Thyroid gland (tissue), 4 donors: ENCODE measurements around the gene SGK1.

Experiments
- POLR2A ChIP-seq, 2 donors: fragments of 450-650 bp; IDR thresholded peaks; one replicate each; pipeline ENCODE4 v1.6.1; 2017; ENCODE audit warnings: antibody characterized with exemption in 2 of 2, mild to moderate bottlenecking in 2 of 2, moderate library complexity in 1 of 2
- TF ChIP-seq, protein P1 (sequence below), 6 experiments: fragments of 200-600 bp in 3 of 6; fragments of 450-650 bp in 3 of 6; sonication (generic) in 3 of 6; IDR thresholded peaks; one replicate each; pipeline ENCODE4 v1.5.1; 2016 to 2019; ENCODE audit warnings: antibody characterized with exemption in 6 of 6, mild to moderate bottlenecking in 2 of 6, inconsistent platforms in 1 of 6, moderate library complexity in 1 of 6

DNA sequence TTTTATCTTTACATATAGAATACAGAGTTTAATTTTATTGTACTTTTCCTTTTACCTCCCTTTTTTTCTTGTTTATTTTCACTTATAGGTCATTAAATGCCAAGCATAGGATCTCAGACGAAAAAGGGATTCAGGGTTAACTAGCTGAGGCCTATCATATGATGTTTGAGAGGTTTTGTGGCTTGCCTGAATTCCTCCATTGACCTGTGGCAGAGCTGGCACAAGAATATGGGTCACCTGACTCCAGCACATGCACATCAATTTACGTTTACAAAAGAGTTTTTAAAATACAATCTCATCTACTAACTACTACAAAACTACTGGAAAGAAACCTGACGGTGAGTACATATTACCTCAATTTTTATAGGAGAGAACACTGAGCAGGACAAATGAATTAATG, 60.4 kb downstream of the SGK1 start:
- TF ChIP-seq, protein P1, sequence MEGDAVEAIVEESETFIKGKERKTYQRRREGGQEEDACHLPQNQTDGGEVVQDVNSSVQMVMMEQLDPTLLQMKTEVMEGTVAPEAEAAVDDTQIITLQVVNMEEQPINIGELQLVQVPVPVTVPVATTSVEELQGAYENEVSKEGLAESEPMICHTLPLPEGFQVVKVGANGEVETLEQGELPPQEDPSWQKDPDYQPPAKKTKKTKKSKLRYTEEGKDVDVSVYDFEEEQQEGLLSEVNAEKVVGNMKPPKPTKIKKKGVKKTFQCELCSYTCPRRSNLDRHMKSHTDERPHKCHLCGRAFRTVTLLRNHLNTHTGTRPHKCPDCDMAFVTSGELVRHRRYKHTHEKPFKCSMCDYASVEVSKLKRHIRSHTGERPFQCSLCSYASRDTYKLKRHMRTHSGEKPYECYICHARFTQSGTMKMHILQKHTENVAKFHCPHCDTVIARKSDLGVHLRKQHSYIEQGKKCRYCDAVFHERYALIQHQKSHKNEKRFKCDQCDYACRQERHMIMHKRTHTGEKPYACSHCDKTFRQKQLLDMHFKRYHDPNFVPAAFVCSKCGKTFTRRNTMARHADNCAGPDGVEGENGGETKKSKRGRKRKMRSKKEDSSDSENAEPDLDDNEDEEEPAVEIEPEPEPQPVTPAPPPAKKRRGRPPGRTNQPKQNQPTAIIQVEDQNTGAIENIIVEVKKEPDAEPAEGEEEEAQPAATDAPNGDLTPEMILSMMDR (IDR thresholded peaks at IDR 0.05): no peak
- TF ChIP-seq POLR2A (IDR thresholded peaks at IDR 0.05): no peak
